Heart left ventricle (tissue), 13 donors: ENCODE results near the gene RAP1GDS1.

Experiments
- POLR2A ChIP-seq, 2 donors: fragments of 450-650 bp; IDR thresholded peaks; one replicate each; pipeline ENCODE4 v1.6.1; 2017; ENCODE audit warnings: antibody characterized with exemption in 2 of 2, mild to moderate bottlenecking in 2 of 2, moderate library complexity in 2 of 2
- TF ChIP-seq, protein P1 (sequence below), 12 donors: fragments of 200-600 bp; sonication (generic) in 4 of 12; IDR thresholded peaks; one replicate each; pipeline versions ENCODE4 v1.5.0 to v1.8.0; 2018 to 2022; ENCODE audit warnings: antibody characterized with exemption in 12 of 12, mild to moderate bottlenecking in 5 of 12
- donor health status: ischemic (EF 13 %, LVEDD 7.1; RV severe dilation, severe dysfunction).
- donor health status: DM: no; HTN: yes; CAD: no.
- donor health status: DM: no; HTN: no; CAD: no.
- donor health status: ischemic (EF 25% LVEDD 6.9; RV normal size, moderate dysfunction).
- donor health status: ischemic (EF 25% LVEDD 5.7; RV mildly dilated, moderate dysfunction).
- donor health status: ischemic (EF 35%, LVEDD 5.7; RV mildly dilated, moderate dysfunction).
- donor health status: nonischemic (EF 11% LVEDD 7.7; RV severe dilation, severe dysfunction).
- donor health status: DM: yes; HTN: yes; CAD: no.
- donor health status: PGD.
- donor health status: ischemic (EF 29% LVEDD 5.4; RV normal size, mild dysfunction).
- donor health status: nonischemic (EF 23%, LVEDD 6.1; RV moderate dilation, normal function).

DNA sequence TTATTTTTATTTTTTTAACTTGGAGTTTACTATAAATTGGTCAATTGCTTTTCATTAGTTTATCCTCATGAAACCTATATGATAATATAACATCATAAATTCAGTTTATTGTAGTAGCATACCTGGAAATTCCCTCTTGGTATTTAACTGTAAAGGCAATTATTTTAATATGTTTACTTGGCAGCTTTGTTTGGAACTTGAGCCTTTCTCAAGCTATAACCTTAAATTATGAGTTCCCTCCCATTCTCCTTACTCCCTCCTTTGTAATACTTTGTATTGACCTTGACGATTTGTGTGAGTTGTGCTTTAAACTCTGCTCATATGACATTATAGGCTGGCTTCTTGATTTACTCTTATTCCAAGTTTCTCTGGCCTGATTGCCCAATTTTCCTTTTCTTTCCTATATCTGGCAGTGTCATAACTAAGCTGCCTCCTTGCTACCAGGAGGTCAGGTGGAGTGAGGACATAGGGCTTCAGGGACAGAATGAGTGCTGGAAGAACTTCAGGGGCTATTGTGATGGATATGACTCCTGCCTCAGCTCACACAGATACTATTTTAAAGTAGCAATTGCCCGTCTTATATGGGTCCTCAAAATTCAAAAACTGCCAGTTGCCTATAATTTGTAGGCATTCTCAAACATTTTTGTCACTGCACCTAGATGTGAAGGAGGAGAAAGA is 77.7 kb downstream of the RAP1GDS1 start:
- TF ChIP-seq, protein P1, sequence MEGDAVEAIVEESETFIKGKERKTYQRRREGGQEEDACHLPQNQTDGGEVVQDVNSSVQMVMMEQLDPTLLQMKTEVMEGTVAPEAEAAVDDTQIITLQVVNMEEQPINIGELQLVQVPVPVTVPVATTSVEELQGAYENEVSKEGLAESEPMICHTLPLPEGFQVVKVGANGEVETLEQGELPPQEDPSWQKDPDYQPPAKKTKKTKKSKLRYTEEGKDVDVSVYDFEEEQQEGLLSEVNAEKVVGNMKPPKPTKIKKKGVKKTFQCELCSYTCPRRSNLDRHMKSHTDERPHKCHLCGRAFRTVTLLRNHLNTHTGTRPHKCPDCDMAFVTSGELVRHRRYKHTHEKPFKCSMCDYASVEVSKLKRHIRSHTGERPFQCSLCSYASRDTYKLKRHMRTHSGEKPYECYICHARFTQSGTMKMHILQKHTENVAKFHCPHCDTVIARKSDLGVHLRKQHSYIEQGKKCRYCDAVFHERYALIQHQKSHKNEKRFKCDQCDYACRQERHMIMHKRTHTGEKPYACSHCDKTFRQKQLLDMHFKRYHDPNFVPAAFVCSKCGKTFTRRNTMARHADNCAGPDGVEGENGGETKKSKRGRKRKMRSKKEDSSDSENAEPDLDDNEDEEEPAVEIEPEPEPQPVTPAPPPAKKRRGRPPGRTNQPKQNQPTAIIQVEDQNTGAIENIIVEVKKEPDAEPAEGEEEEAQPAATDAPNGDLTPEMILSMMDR (IDR thresholded peaks at IDR 0.05): no peak
- no peak for TF ChIP-seq POLR2A (IDR thresholded peaks at IDR 0.05)
